Measurements from ENCODE around the gene CAMK1D. TPM values are rescaled to one million over a fixed set of nuclear protein-coding genes. Genes with fewer than 3 reads are reported as not detected.
"Not testable (repeated sequence)": the region's sequence is repeated elsewhere in the genome, so short reads cannot be mapped to it uniquely, and the experiment has no call there.

Gene CAMK1D
- total RNA-seq, 2 experiments from 2014 or later = 16.7 to 17.8 TPM

- Mint-ChIP-seq H3K9me3 (no peaks in the 10 kb centered on the region), H3K36me3 (ENCODE audit: low read depth) (peaks cover 1% of the 10 kb centered on the region), H3K4me1 (no peaks in the 10 kb centered on the region), H3K27ac (no peak overlapping the region), H3K4me3 (no peak overlapping the region), H3K27me3 (no peaks in the 10 kb centered on the region)
- ChIA-PET POLR2A (no interaction called here), CTCF (interaction anchor here (0.7 to 1.3 kb wide), 2 partner anchors 14 to 270 kb away, joined by 3 read pairs; no protein-coding TSS in a partner anchor)
- DNase-seq = no peak
Measured at GRCh38 chr10:12796401-12797160, 447.2 kb downstream of the CAMK1D start.

- no peak for DNase-seq
- Mint-ChIP-seq H3K27me3 (no peaks in the 10 kb centered on the region), H3K4me1 (no peaks in the 10 kb centered on the region), H3K4me3 (no peak overlapping the region), H3K36me3 (ENCODE audit: low read depth) (no peaks in the 10 kb centered on the region), H3K27ac (no peak overlapping the region), H3K9me3 (no peaks in the 10 kb centered on the region)
- ChIA-PET CTCF (interaction anchor here (0.8 kb wide), 1 partner anchor 16 kb away, joined by 4 read pairs; no protein-coding TSS in a partner anchor), POLR2A (no interaction called here)
Measured at GRCh38 chr10:12797471-12798262, 448.3 kb downstream of the CAMK1D start.

GRCh38 chr10:12799144-12799543 is 449.8 kb downstream of the CAMK1D start:
- H3K4me1 Mint-ChIP-seq = no peaks in the 10 kb centered on the region
- no peaks in the 10 kb centered on the region for H3K9me3 Mint-ChIP-seq
- CTCF ChIA-PET = no interaction called here
- no peaks in the 10 kb centered on the region for H3K27me3 Mint-ChIP-seq
- POLR2A ChIA-PET = no interaction called here
- no peak overlapping the region for H3K27ac Mint-ChIP-seq
- H3K4me3 Mint-ChIP-seq = no peak overlapping the region
- DNase-seq = no peak
- H3K36me3 Mint-ChIP-seq (ENCODE audit: low read depth) = no peaks in the 10 kb centered on the region

- Mint-ChIP-seq H3K4me1 (no peaks in the 10 kb centered on the region), H3K27me3 (no peaks in the 10 kb centered on the region), H3K36me3 (ENCODE audit: low read depth) (no peaks in the 10 kb centered on the region), H3K27ac (no peak overlapping the region), H3K4me3 (no peak overlapping the region), H3K9me3 (no peaks in the 10 kb centered on the region)
- CTCF ChIA-PET = no interaction called here
- POLR2A ChIA-PET = no interaction called here
- no peak for DNase-seq
Measured at GRCh38 chr10:12799714-12800113, 450.4 kb downstream of the CAMK1D start.

DNA sequence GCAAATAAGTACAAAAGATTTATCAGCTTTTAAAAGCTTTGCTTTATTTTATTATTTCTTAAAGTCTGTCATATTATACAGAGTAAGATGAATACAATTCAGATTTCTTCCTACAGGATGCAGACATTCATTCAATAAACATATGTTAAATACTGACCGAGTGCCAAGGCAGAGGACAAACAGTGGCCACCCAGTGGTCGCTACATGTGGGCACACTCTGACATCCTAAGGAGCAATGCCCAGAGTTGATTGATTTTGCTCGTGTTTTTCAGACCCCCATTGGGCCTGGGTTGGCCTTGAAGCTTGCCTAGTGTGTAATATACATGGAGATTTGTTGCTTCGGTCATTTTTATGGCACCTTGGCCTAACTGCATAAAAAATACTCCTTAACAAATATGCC is 451.0 kb downstream of the CAMK1D start:
- no peak overlapping the region for H3K27ac Mint-ChIP-seq
- H3K4me3 Mint-ChIP-seq = no peak overlapping the region
- ChIA-PET CTCF (no interaction called here), POLR2A (no interaction called here)
- H3K9me3 Mint-ChIP-seq = no peaks in the 10 kb centered on the region
- DNase-seq = no peak
- no peaks in the 10 kb centered on the region for H3K27me3 Mint-ChIP-seq
- H3K36me3 Mint-ChIP-seq (ENCODE audit: low read depth) = no peaks in the 10 kb centered on the region
- H3K4me1 Mint-ChIP-seq = no peaks in the 10 kb centered on the region

GRCh38 chr10:12801214-12802087 is 452.1 kb downstream of the CAMK1D start:
- Mint-ChIP-seq H3K4me3 (no peak overlapping the region), H3K4me1 (no peaks in the 10 kb centered on the region), H3K27me3 (no peaks in the 10 kb centered on the region), H3K27ac (no peak overlapping the region), H3K36me3 (ENCODE audit: low read depth) (no peaks in the 10 kb centered on the region), H3K9me3 (no peaks in the 10 kb centered on the region)
- POLR2A ChIA-PET = no interaction called here
- CTCF ChIA-PET = no interaction called here
- no peak for DNase-seq

GRCh38 chr10:12803776-12804175 is 454.4 kb downstream of the CAMK1D start:
- no peaks in the 10 kb centered on the region for H3K9me3 Mint-ChIP-seq
- H3K36me3 Mint-ChIP-seq (ENCODE audit: low read depth) = no peaks in the 10 kb centered on the region
- DNase-seq = no peak
- POLR2A ChIA-PET = no interaction called here
- H3K27ac Mint-ChIP-seq = no peak overlapping the region
- no peak overlapping the region for H3K4me3 Mint-ChIP-seq
- CTCF ChIA-PET = no interaction called here
- H3K27me3 Mint-ChIP-seq = no peaks in the 10 kb centered on the region
- H3K4me1 Mint-ChIP-seq = no peaks in the 10 kb centered on the region

DNA sequence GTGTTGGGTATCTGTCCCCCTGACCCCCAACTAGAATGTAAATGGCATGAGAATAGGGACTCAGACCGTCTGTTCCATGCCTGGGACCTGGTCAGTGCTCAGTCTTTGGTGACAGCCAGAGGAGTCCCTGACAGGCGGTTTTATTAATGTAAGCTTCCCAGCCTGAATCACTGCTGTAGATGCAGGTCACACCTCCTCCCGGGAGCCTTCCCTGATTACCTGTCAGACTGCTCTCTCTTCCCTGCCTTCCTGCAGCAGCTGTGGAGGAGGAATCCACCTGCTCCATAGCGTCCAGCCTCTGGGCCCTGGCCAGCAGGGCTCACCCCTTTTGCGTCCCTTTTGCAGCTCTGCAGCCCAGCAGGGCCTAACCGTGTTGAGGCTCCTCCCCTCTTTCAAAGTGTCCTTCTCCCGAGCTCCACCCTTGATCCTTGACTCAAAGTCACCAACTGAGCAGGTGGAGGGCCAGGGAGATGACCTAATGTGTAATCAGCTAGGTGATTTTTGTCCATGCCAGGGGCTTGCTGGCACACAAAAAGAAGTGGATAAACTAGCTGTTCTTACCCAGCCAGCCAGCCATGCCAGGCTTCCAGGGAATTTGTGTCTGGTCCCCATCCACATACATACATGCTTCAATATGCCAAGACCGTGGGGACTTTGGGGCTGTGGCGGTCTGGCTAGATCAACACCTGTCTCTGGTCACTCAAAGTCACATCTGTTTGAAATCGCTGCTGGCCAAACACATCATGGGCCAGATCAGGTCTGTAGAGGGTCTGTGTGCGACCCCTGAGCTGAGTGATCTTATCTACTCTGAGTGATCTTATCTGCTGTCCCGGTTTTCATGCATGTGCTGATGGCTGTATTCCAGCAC is 457.1 kb downstream of the CAMK1D start:
- POLR2A ChIA-PET = no interaction called here
- Mint-ChIP-seq H3K4me1 (no peaks in the 10 kb centered on the region), H3K4me3 (no peak overlapping the region), H3K36me3 (ENCODE audit: low read depth) (no peaks in the 10 kb centered on the region), H3K27me3 (no peaks in the 10 kb centered on the region), H3K9me3 (no peaks in the 10 kb centered on the region), H3K27ac (no peak overlapping the region)
- CTCF ChIA-PET = interaction anchor here (1.4 kb wide), 1 partner anchor 24 kb away, joined by 6 read pairs; no protein-coding TSS in a partner anchor
- no peak for DNase-seq

GRCh38 chr10:12807096-12807755 is 457.9 kb downstream of the CAMK1D start:
- Mint-ChIP-seq H3K4me1 (no peaks in the 10 kb centered on the region), H3K9me3 (no peaks in the 10 kb centered on the region), H3K27ac (no peak overlapping the region), H3K36me3 (ENCODE audit: low read depth) (no peaks in the 10 kb centered on the region), H3K4me3 (no peak overlapping the region), H3K27me3 (no peaks in the 10 kb centered on the region)
- ChIA-PET POLR2A (no interaction called here), CTCF (interaction anchor here (1.4 kb wide), 1 partner anchor 25 kb away, joined by 6 read pairs; no protein-coding TSS in a partner anchor)
- no peak for DNase-seq

- Mint-ChIP-seq H3K4me1 (no peaks in the 10 kb centered on the region), H3K27me3 (no peaks in the 10 kb centered on the region), H3K9me3 (no peaks in the 10 kb centered on the region), H3K27ac (no peak overlapping the region), H3K4me3 (no peak overlapping the region), H3K36me3 (ENCODE audit: low read depth) (no peaks in the 10 kb centered on the region)
- POLR2A ChIA-PET = no interaction called here
- no peak for DNase-seq
- CTCF ChIA-PET = no interaction called here
Measured at GRCh38 chr10:12808014-12808613, 458.8 kb downstream of the CAMK1D start.

DNA sequence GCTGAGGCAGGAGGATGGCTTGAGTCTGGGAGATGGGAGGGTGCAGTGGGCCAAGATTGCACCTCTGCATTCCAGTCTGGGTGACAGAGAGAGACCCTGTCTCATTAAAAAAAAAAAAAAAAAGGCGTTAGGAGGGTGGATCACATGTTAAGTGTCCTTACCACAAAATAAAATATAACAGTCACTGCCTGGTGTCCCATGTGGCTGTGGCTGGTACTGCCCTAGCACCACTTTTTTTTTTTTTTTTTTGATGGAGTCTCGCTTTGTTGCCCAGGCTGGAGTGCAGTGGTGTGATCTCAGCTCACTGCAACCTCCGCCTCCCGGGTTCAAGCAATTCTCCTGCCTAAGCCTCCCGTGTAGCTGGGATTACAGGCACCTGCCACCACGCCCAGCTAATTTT is 460.7 kb downstream of the CAMK1D start:
- H3K4me3 Mint-ChIP-seq, H3K4me1 Mint-ChIP-seq, H3K9me3 Mint-ChIP-seq, DNase-seq, H3K27me3 Mint-ChIP-seq, POLR2A ChIA-PET, CTCF ChIA-PET, H3K27ac Mint-ChIP-seq: not testable (repeated sequence)
- H3K36me3 Mint-ChIP-seq (ENCODE audit: low read depth) = peaks cover 11% of the 10 kb centered on the region

DNA sequence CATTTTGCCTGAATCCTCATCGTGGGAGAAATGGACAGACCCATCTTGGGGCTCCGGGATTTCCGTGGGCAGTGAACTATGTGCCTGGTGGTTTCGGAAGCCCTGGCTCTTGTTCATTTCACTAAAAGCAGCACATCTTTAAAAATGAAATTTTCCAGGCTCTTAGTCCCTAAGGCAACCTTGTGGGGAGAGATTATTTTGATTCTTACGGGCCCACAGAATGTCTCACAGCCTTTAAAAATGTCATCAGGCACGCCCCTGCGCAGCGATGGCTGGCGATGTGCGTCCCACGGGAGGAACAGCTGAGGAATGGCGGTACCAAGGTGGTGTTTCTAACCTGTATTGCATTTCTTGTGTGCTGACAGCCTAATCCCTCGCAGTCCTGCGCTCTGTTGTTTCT is 462.5 kb downstream of the CAMK1D start:
- no peak for DNase-seq
- Mint-ChIP-seq H3K27me3 (no peaks in the 10 kb centered on the region), H3K4me1 (no peaks in the 10 kb centered on the region), H3K27ac (no peak overlapping the region), H3K9me3 (no peaks in the 10 kb centered on the region), H3K36me3 (ENCODE audit: low read depth) (peaks cover 21% of the 10 kb centered on the region), H3K4me3 (no peak overlapping the region)
- ChIA-PET POLR2A (no interaction called here), CTCF (no interaction called here)

Measured in activated CD4-positive, alpha-beta memory T cell treated with anti-CD3 and anti-CD28 coated beads, Interleukin-2, amount 10 ng/mL, durations not matched to agents 7 days and 5 days (primary cell).